ENCODE data around the gene REN. TPM values are rescaled to one million over a fixed set of nuclear protein-coding genes. Genes with fewer than 3 reads are reported as not detected.

The REN gene
- total and polyA plus RNA-seq, 2 experiments from 2014 or later = not detected

DNA sequence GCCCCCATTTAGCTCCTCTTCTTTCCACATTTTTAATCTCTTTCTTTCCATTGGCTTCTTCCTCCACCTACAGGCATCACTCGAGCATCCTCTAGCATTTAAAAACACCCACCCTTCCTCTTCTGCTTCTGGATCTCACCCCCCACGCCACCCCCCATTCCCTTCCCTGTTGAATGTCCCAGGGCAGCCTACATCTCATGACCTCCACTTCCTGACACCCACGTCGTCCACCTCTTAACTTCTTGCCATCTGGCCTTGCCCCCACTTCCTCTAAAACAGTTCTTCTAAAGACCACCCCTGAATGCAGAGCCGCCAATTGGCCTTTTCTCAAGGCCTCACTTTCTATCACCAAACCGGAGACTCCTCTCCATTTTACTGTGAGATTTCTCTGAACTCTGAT is 8.2 kb downstream of the REN start:
- Histone ChIP-seq H2AFZ (no peak overlapping the region), H3K79me2 (replicated peaks; ENCODE audit: insufficient read depth) (no peaks in the 10 kb centered on the region), H4K20me1 (replicated peaks; ENCODE audit: insufficient read depth) (no peaks in the 10 kb centered on the region), H3K27me3 (ENCODE audit: insufficient read depth) (peaks cover 2% of the 10 kb centered on the region; the same call in 1 of the 2 replicates), H3K36me3 (ENCODE audit: insufficient read depth) (no peaks in the 10 kb centered on the region), H3F3A (replicated peaks; ENCODE audit: low read depth) (no peaks in the 10 kb centered on the region), H3K4me1 (ENCODE audit: insufficient read depth) (no peaks in the 10 kb centered on the region; the same call in 1 of the 2 replicates), H3K27ac (ENCODE audit: low read depth) (no peak overlapping the region), H3K4me3 (no peak overlapping the region), H3K9me2 (ENCODE audit: insufficient read depth) (no peaks in the 10 kb centered on the region), H3K4me2 (no peak overlapping the region)
- Mint-ChIP-seq H3K36me3 (ENCODE audit: low read depth) (no peaks in the 10 kb centered on the region), H3K9me3 (no peaks in the 10 kb centered on the region), H3K27me3 (ENCODE audit: insufficient read depth, low read depth, poor library complexity) (peaks cover 16% of the 10 kb centered on the region), H3K4me3 (no peak overlapping the region), H3K4me1 (peaks cover 6% of the 10 kb centered on the region; the same call in 2 of the 3 replicates), H3K27ac (no peak overlapping the region)
- TF ChIP-seq STAT1 (IDR thresholded peaks at IDR 0.05; ENCODE audit: unreplicated experiment) (no peak), ZNF114 (CRISPR knock-in tag; IDR thresholded peaks at IDR 0.05) (no peak), CREB1 (CRISPR knock-in tag; IDR thresholded peaks at IDR 0.05; ENCODE audit: low read depth) (no peak), EZH2phosphoT487 (IDR thresholded peaks at IDR 0.05; ENCODE audit: unreplicated experiment) (no peak), EZH2 (IDR thresholded peaks at IDR 0.05; ENCODE audit: low read depth, unreplicated experiment) (no peak), JUNB (IDR thresholded peaks at IDR 0.05; ENCODE audit: unreplicated experiment) (no peak), NANOG (IDR thresholded peaks at IDR 0.05; ENCODE audit: borderline replicate concordance) (no peak), ZNF331 (CRISPR knock-in tag; IDR thresholded peaks at IDR 0.05; ENCODE audit: low read depth) (no peak)
- TF ChIP-seq, protein P1, sequence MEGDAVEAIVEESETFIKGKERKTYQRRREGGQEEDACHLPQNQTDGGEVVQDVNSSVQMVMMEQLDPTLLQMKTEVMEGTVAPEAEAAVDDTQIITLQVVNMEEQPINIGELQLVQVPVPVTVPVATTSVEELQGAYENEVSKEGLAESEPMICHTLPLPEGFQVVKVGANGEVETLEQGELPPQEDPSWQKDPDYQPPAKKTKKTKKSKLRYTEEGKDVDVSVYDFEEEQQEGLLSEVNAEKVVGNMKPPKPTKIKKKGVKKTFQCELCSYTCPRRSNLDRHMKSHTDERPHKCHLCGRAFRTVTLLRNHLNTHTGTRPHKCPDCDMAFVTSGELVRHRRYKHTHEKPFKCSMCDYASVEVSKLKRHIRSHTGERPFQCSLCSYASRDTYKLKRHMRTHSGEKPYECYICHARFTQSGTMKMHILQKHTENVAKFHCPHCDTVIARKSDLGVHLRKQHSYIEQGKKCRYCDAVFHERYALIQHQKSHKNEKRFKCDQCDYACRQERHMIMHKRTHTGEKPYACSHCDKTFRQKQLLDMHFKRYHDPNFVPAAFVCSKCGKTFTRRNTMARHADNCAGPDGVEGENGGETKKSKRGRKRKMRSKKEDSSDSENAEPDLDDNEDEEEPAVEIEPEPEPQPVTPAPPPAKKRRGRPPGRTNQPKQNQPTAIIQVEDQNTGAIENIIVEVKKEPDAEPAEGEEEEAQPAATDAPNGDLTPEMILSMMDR (conservative IDR thresholded peaks at IDR 0.05; ENCODE audit: low read depth in 2 of 2) = 0 out of 4 replicates have a peak, but pooled peaks of 1 of the 2 experiments have one; percentile 9
- ATAC-seq = no peak
- no peak for DNase-seq (ENCODE audit: low spot score)

DNA sequence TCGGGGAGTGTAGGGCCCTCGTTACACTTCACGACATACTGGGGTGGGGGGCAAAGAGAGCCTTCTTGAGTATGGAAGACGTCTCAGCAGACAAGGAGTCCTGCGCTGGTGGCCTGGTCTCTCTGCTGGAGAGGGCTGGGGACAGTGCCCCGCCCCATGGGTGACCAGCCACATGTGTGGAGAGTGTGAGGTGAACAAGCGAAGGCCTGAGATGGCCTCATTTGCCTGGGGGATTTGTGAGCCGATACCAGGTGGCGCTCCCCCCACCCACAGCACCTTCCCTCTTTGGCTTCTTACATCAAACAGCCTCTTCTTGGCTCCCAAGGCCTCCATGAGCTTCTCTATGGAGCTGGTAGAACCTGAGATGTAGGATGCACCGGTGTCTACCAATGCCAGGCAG is 10.3 kb downstream of the REN start:
- Histone ChIP-seq H3K27me3 (ENCODE audit: insufficient read depth) (peaks cover 16% of the 10 kb centered on the region; the same call in 1 of the 2 replicates), H3K4me1 (ENCODE audit: insufficient read depth) (peaks cover 5% of the 10 kb centered on the region), H4K20me1 (replicated peaks; ENCODE audit: insufficient read depth) (no peaks in the 10 kb centered on the region), H3K79me2 (replicated peaks; ENCODE audit: insufficient read depth) (no peaks in the 10 kb centered on the region), H3K4me3 (no peak overlapping the region), H3K9me2 (ENCODE audit: insufficient read depth) (no peaks in the 10 kb centered on the region), H3K4me2 (no peak overlapping the region), H2AFZ (no peak overlapping the region), H3F3A (replicated peaks; ENCODE audit: low read depth) (no peaks in the 10 kb centered on the region), H3K27ac (ENCODE audit: low read depth) (no peak overlapping the region), H3K36me3 (ENCODE audit: insufficient read depth) (no peaks in the 10 kb centered on the region)
- H3K36me3 Mint-ChIP-seq (ENCODE audit: low read depth) = no peaks in the 10 kb centered on the region
- peaks cover 21% of the 10 kb centered on the region for H3K27me3 Mint-ChIP-seq (ENCODE audit: insufficient read depth, low read depth, poor library complexity)
- peaks cover 12% of the 10 kb centered on the region for H3K4me1 Mint-ChIP-seq
- H3K9me3 Mint-ChIP-seq = no peaks in the 10 kb centered on the region
- H3K4me3 Mint-ChIP-seq = no peak overlapping the region
- ATAC-seq (no peak), DNase-seq (ENCODE audit: low spot score) (no peak)
- TF ChIP-seq ZNF331 (CRISPR knock-in tag; IDR thresholded peaks at IDR 0.05; ENCODE audit: low read depth) (no peak), POLR2AphosphoS5 (IDR thresholded peaks at IDR 0.05; ENCODE audit: low read depth) (no peak), EZH2phosphoT487 (IDR thresholded peaks at IDR 0.05; ENCODE audit: unreplicated experiment) (no peak)
- H3K27ac Mint-ChIP-seq = no peak overlapping the region

Measured in GM23338 (cell line).